AG04450 (cell line): ENCODE data around the gene ING4. TPM values are rescaled to one million over a fixed set of nuclear protein-coding genes. Genes with fewer than 3 reads are reported as not detected.

Experiments
- CTCF ChIA-PET: fragments of 300-600, 350-600 bp; formaldehyde crosslinking; extraction: SDS; loops from one replicate; lab custom pipeline; 2022; ENCODE audit warnings: antibody characterized with exemption, inconsistent platforms; lab: Charles Lee
- POLR2A ChIA-PET: fragments of 350-600 bp; formaldehyde crosslinking; extraction: SDS; loops from one replicate; lab custom pipeline; 2021; ENCODE audit warnings: antibody characterized with exemption, inconsistent platforms; lab: Yijun Ruan, JAX
- DNase-seq: peaks from one replicate; pipeline ENCODE4 v3.0.0-alpha.2; 2011; ENCODE audit warnings: low read depth, low spot score
- H3K27ac ChIP-seq: one replicate; pipeline ENCODE4 v1.5.1; 2012; ENCODE audit warnings: low read depth, low read length, control low read depth
- H3K27me3 ChIP-seq: one replicate; pipeline ENCODE4 v1.6.0; 2012; ENCODE audit warnings: low read length; ENCODE audit not compliant: control insufficient read depth, insufficient read depth
- H3K4me3 ChIP-seq: 2 replicates; pipeline ENCODE4 v1.5.1; 2011; ENCODE audit warnings: mild to moderate bottlenecking, low read depth, low read length, control low read depth
- H3K9me3 ChIP-seq: 2 replicates; pipeline ENCODE4 v1.5.1; 2012; ENCODE audit warnings: low read length; ENCODE audit not compliant: control insufficient read depth, insufficient read depth
- CTCF ChIP-seq: IDR thresholded peaks from 2 replicates; pipeline ENCODE4 v1.5.1; 2011; ENCODE audit warnings: low read depth, low read length, control low read depth, inconsistent platforms
- polyA plus RNA-seq: library from polyadenylated mRNA; depleted of rRNA; stranded (reverse); fragments of >200 nt; gene quantifications from 2 replicates; pipeline ENCODE4 v1.2.3, GENCODE V29; 2011

The ING4 gene
- polyA plus RNA-seq, 1 experiment = 66.6 TPM

- DNase-seq = no peak
- no peaks in the 10 kb centered on the region; the same call in none of the 2 replicates for H3K9me3 ChIP-seq
- H3K27me3 ChIP-seq = no peaks in the 10 kb centered on the region
- peak overlapping the region; percentile 47 for H3K27ac ChIP-seq
- ChIA-PET POLR2A (interaction anchor here (0.5 to 1.4 kb wide), 4 partner anchors 38 to 160 kb away, joined by 3 to 7 read pairs (median 3); partner anchors contain the start of genes GAPDH, NOP2 and PTMS), CTCF (interaction anchor here (0.6 kb wide), 1 partner anchor 171 kb away, joined by 3 read pairs; no protein-coding TSS in a partner anchor)
- TF ChIP-seq CTCF = no peak
- H3K4me3 ChIP-seq = peak overlapping the region; percentile 90
Measured at GRCh38 chr12:6606331-6607131, 56.4 kb downstream of the ING4 start.

- H3K27ac ChIP-seq = peak overlapping the region; percentile 11
- H3K4me3 ChIP-seq = peak overlapping the region; percentile 90
- ChIA-PET POLR2A (interaction anchor here (0.5 to 1.4 kb wide), 3 partner anchors 38 to 161 kb away, joined by 3 to 7 read pairs (median 3); partner anchors contain the start of genes GAPDH, NOP2 and PTMS), CTCF (interaction anchor here (0.6 kb wide), 1 partner anchor 150 kb away, joined by 4 read pairs; no protein-coding TSS in a partner anchor)
- DNase-seq = no peak
- no peak for TF ChIP-seq CTCF
- H3K9me3 ChIP-seq = no peaks in the 10 kb centered on the region; the same call in none of the 2 replicates
- H3K27me3 ChIP-seq = no peaks in the 10 kb centered on the region
Measured at GRCh38 chr12:6605421-6606330, 57.2 kb downstream of the ING4 start.

GRCh38 chr12:6604259-6605029 is 58.5 kb downstream of the ING4 start:
- Histone ChIP-seq H3K4me3 (peak overlapping the region; percentile 90), H3K9me3 (no peaks in the 10 kb centered on the region; the same call in none of the 2 replicates), H3K27ac (no peak overlapping the region), H3K27me3 (no peaks in the 10 kb centered on the region)
- CTCF ChIA-PET = interaction anchor here (0.5 to 1.5 kb wide), 4 partner anchors 67 to 148 kb away, joined by 4 to 6 read pairs (median 5); partner anchors contain the start of genes MLF2 and ZNF384
- TF ChIP-seq CTCF = no peak
- POLR2A ChIA-PET = interaction anchor here (0.6 to 1.5 kb wide), 3 partner anchors 8 to 33 kb away, joined by 3 to 5 read pairs (median 3); no protein-coding TSS in a partner anchor
- DNase-seq = no peak

GRCh38 chr12:6603095-6603567 is 59.8 kb downstream of the ING4 start:
- Histone ChIP-seq H3K27me3 (no peaks in the 10 kb centered on the region), H3K4me3 (peak overlapping the region; percentile 43), H3K9me3 (no peaks in the 10 kb centered on the region; the same call in none of the 2 replicates), H3K27ac (no peak overlapping the region)
- no peak for DNase-seq
- POLR2A ChIA-PET = interaction anchor here (0.5 to 0.6 kb wide), 3 partner anchors 9 to 35 kb away, joined by 3 read pairs; partner anchors contain the start of gene NOP2
- CTCF ChIA-PET = interaction anchor here (1.0 to 1.5 kb wide), 4 partner anchors 66 to 222 kb away, joined by 3 to 6 read pairs (median 4); partner anchors contain the start of gene MLF2
- no peak for TF ChIP-seq CTCF
